Astrocyte of the spinal cord (primary cell): ENCODE data around the gene CES4A.

Experiments
- DNase-seq: peaks from one replicate; pipeline ENCODE4 v3.0.0; 2011; ENCODE audit warnings: low read depth, low spot score
- H3K4me3 ChIP-seq: 2 replicates; pipeline ENCODE4 v1.5.1; 2011; ENCODE audit warnings: low read depth, mild to moderate bottlenecking, low read length, moderate library complexity
- in situ Hi-C: cut with HindIII; loops from 2 replicates; pipeline ENCODE4 v1.10.0; 2017; ENCODE audit warnings: low sequenced_read_pairs
- TF ChIP-seq, protein P1 (sequence below): IDR thresholded peaks from 2 replicates; pipeline ENCODE4 v1.5.1; 2012; ENCODE audit warnings: low read depth, mild to moderate bottlenecking, low read length, inconsistent platforms

CES4A gene

DNA sequence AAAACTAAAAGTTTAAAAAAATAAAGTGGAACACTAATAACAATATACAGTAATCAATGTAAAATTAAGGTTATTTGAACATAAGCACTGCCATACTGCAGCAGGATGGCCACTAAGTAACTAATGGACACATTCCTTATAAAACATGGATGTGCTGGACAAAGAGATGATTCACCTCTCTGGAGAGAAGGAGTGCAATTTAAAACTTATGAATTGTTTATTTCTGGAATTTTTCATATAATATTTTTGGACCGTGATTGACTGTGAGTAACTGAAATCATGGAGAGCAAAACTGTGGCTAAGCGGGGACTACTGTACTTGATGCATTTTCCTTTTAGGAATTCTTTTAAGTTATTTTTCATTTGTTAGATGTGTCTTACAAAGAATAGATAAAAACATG is 62.4 kb downstream of the CES4A start:
- TF ChIP-seq, protein P1, sequence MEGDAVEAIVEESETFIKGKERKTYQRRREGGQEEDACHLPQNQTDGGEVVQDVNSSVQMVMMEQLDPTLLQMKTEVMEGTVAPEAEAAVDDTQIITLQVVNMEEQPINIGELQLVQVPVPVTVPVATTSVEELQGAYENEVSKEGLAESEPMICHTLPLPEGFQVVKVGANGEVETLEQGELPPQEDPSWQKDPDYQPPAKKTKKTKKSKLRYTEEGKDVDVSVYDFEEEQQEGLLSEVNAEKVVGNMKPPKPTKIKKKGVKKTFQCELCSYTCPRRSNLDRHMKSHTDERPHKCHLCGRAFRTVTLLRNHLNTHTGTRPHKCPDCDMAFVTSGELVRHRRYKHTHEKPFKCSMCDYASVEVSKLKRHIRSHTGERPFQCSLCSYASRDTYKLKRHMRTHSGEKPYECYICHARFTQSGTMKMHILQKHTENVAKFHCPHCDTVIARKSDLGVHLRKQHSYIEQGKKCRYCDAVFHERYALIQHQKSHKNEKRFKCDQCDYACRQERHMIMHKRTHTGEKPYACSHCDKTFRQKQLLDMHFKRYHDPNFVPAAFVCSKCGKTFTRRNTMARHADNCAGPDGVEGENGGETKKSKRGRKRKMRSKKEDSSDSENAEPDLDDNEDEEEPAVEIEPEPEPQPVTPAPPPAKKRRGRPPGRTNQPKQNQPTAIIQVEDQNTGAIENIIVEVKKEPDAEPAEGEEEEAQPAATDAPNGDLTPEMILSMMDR, result no peak
- no peak for DNase-seq
- in situ Hi-C loops, result no loop called here
- H3K4me3 ChIP-seq, result no peak overlapping the region

DNA sequence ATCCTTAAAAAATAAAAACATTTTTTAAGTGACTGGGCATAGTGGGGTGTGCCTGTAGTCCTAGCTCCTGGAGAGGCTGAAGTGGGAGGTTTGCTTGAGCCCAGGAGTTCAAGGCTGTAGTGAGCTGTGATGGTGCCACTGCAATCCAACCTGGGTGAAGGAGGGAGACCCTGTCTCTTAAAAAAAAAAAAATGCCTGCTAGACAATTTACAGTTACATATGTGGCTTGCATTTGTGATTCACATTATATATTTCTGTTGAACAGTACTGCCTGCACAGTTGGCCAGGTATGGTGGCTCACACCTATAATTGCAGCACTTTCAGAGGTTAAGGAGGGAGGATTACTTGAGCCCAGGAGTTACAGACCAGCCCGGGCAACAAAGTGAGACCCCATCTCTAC is 64.0 kb downstream of the CES4A start:
- TF ChIP-seq, protein P1, result no peak
- in situ Hi-C loops, result no loop called here
- DNase-seq, result no peak
- H3K4me3 ChIP-seq, result no peak overlapping the region

DNA sequence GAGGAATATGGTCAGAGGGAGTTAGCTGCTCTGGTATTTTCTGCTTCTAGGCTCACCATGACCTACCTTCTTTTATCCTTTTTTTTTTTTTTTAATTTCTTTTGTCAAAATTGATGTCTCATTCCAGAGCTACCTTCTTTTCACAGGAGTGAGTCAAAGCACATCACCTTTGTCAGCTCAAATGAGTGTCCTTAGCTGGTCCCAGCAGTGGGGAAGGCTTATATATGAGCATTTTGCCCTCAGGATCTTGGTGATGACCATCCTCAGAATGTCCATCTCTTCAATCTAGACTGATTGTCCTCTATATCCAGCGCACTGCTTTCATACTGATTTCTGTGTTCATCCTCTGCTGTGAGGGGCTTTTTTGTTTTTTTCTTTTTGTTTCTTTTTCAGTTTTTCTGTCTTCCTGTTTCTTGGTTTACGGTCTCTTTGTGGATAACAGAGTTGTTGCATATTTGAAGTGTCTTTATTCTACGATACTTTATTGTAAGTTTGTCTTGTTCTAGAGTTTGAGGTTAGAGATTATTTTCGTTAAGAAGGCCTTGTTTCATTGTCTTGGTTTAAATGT is 65.5 kb downstream of the CES4A start:
- no peak for DNase-seq
- H3K4me3 ChIP-seq, result no peak overlapping the region
- in situ Hi-C loops, result no loop called here
- TF ChIP-seq, protein P1, result no peak

DNA sequence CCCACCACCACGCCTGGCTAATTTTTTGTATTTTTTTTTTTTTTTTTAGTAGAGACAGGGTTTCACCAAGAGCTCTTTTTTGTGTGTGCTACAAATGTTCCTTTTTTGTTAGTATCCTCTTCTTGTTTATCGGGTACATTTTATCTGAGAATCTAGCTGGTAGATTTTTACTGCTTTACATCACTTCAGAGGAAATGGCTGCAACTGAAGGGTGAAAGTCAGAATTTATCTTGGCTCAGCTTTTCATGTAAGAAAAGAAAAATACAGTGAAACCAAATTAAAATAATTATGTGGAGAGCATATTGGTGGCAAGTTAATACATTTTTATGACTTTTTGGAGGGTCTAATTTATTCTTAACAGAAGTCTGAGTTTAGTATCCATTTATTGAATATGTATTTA is 66.5 kb downstream of the CES4A start:
- TF ChIP-seq, protein P1, result no peak
- no peak for DNase-seq
- no peak overlapping the region for H3K4me3 ChIP-seq
- in situ Hi-C loops, result no loop called here

DNA sequence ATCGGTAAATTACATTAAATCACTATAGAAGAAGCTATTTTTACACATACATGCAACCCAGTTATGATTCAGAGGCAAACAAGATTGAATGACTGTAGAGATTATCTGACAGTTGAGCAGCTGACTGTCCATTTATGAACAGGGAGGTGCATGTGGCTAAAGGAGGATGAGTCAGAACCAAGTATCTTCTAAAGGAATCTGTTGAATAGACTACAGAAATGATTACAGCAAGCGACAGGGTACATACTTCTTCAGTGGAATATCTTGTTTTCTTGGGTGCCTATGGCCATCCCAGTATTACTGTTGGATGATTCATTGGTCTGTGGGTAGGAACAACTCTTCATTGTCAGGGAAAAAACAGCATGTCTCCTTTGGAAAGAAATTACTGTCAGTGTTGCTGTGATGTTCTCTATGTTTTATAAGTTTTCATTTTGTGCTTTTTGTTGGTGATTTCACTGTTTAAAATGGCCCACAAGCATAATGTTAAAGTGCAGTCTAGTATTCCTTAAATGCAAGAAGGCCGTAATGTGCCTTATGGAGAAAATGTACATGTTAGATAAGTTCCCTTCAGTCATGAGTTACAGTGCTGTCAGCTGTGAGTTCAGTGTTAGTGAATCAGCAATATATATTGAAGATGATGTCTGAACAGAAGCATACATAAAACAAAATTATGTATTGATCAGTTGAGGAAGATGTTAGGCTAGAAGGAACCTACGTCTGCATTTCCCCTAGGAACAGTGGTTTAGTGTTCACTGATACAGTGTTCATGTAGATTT is 67.5 kb downstream of the CES4A start:
- in situ Hi-C loops, result no loop called here
- peak; percentile 92 for DNase-seq
- TF ChIP-seq, protein P1, result no peak
- no peak overlapping the region for H3K4me3 ChIP-seq
